Measurements from ENCODE around the gene TMEM171. TPM values are rescaled to one million over a fixed set of nuclear protein-coding genes. Genes with fewer than 3 reads are reported as not detected.
A peak's percentile ranks its signal among the peaks of the same experiment; 100 is the strongest.

The TMEM171 gene
- total RNA-seq, 2 donors from 2014 or later: 0.57 to 0.73 TPM

DNA sequence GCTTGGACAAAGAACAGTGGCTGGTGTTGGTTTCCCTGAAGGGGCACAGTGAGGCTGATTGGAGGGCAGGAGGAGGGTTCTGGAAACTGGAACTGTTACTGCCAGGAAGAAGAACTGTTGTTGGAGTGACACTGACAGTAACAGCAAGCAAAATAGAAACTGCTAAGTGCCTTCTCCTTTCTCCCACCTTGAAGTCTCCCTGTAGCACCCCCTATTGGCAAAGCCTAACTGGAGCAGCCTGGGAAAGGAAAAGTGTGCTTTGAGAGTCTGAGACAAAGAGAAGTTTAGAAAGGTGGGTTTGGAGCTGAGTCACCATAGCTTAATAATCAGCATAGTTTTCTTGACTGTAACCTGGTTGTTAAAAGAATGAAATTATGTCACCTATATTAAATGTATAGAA, 50.1 kb downstream of the TMEM171 start:
- Mint-ChIP-seq H3K36me3 (ENCODE audit: low read depth) (no peaks in the 10 kb centered on the region), H3K4me1 (peaks cover 8% of the 10 kb centered on the region)
- peak; percentile 90 for DNase-seq

DNA sequence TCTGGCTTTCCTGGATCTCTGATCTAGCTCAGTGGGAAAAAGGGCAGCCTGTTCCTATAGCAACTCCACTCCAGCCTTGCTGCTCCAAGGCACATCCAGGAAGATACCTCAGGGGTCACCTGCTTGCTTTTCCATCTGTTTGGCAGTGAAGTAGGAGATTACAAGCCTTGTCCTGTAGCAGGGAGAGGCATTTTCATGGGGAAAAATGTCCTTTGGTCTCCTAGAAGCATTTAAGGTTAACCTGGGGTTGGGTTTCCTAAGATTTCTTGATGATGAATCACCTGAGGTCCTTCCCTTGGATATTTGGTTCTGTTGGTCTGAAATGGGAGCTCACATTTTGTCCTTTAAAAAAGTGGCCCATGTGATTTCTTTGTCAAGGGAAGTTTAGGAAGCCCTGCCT, 51.1 kb downstream of the TMEM171 start:
- no peaks in the 10 kb centered on the region for H3K36me3 ChIP-seq (ENCODE audit: control insufficient read depth, insufficient read depth, low read length)
- no peaks in the 10 kb centered on the region for H3K4me1 ChIP-seq (ENCODE audit: control insufficient read depth, insufficient read depth, low read length)
- no peak overlapping the region for H3K4me3 ChIP-seq (ENCODE audit: low read length)
- H3K9ac ChIP-seq (ENCODE audit: extremely low read depth, low read length, poor library complexity, severe bottlenecking): no peak overlapping the region
- H3K27me3 Mint-ChIP-seq (ENCODE audit: insufficient read depth): no peaks in the 10 kb centered on the region
- H3K4me1 Mint-ChIP-seq: peaks cover 8% of the 10 kb centered on the region
- H3K36me3 Mint-ChIP-seq (ENCODE audit: low read depth): no peaks in the 10 kb centered on the region
- no peak for DNase-seq
- TF ChIP-seq, protein P1, sequence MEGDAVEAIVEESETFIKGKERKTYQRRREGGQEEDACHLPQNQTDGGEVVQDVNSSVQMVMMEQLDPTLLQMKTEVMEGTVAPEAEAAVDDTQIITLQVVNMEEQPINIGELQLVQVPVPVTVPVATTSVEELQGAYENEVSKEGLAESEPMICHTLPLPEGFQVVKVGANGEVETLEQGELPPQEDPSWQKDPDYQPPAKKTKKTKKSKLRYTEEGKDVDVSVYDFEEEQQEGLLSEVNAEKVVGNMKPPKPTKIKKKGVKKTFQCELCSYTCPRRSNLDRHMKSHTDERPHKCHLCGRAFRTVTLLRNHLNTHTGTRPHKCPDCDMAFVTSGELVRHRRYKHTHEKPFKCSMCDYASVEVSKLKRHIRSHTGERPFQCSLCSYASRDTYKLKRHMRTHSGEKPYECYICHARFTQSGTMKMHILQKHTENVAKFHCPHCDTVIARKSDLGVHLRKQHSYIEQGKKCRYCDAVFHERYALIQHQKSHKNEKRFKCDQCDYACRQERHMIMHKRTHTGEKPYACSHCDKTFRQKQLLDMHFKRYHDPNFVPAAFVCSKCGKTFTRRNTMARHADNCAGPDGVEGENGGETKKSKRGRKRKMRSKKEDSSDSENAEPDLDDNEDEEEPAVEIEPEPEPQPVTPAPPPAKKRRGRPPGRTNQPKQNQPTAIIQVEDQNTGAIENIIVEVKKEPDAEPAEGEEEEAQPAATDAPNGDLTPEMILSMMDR (conservative IDR thresholded peaks at IDR 0.05): no peak
- no peak overlapping the region for H3K27ac ChIP-seq (ENCODE audit: low read depth, low read length)
- no peak overlapping the region for H3K27ac Mint-ChIP-seq
- no peaks in the 10 kb centered on the region for H3K9me3 ChIP-seq (ENCODE audit: control insufficient read depth, low read length)
- no peaks in the 10 kb centered on the region for H3K9me3 Mint-ChIP-seq
- no peaks in the 10 kb centered on the region for H3K27me3 ChIP-seq (ENCODE audit: control insufficient read depth, insufficient read depth, low read length, poor library complexity, severe bottlenecking)
- H3K4me3 Mint-ChIP-seq: no peak overlapping the region

More for the DNA sequence above, 50.1 kb downstream of the TMEM171 start:
- no peaks in the 10 kb centered on the region for H3K9me3 Mint-ChIP-seq
- Histone ChIP-seq H3K9ac (ENCODE audit: extremely low read depth, low read length, poor library complexity, severe bottlenecking) (no peak overlapping the region), H3K9me3 (ENCODE audit: control insufficient read depth, low read length) (no peaks in the 10 kb centered on the region), H3K36me3 (ENCODE audit: control insufficient read depth, insufficient read depth, low read length) (no peaks in the 10 kb centered on the region), H3K27ac (ENCODE audit: low read depth, low read length) (no peak overlapping the region), H3K4me3 (ENCODE audit: low read length) (no peak overlapping the region), H3K27me3 (ENCODE audit: control insufficient read depth, insufficient read depth, low read length, poor library complexity, severe bottlenecking) (no peaks in the 10 kb centered on the region), H3K4me1 (ENCODE audit: control insufficient read depth, insufficient read depth, low read length) (no peaks in the 10 kb centered on the region)
- no peaks in the 10 kb centered on the region for H3K27me3 Mint-ChIP-seq (ENCODE audit: insufficient read depth)
- TF ChIP-seq, protein P1 (conservative IDR thresholded peaks at IDR 0.05): peak; percentile 91
- no peak overlapping the region for H3K27ac Mint-ChIP-seq
- H3K4me3 Mint-ChIP-seq: no peak overlapping the region

DNA sequence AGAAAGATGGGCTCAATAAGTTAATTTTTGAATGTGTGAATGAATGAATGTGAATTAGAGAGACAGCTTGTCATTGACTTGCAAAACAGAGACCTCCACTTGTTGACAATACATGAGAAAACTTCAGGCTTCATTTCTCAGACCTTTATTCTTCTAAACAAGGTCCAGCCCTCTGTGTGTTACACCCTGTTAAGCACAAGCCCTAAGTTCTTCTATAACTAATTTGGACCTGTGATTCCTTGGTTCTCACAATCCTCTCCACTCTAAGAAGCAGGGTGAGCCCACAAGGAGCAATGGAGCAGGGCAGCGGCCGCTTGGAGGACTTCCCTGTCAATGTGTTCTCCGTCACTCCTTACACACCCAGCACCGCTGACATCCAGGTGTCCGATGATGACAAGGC, 52.6 kb downstream of the TMEM171 start, which contains the start of gene TMEM174:
TMEM174 (plus strand) TSS at position 243 of the 400 bp plus-strand sequence; CDS start at position 294, 51 bp downstream.
- H3K36me3 Mint-ChIP-seq (ENCODE audit: low read depth): no peaks in the 10 kb centered on the region
- no peak within 1 kb of the TSS for H3K27ac Mint-ChIP-seq
- Histone ChIP-seq H3K36me3 (ENCODE audit: control insufficient read depth, insufficient read depth, low read length) (no peaks in the 10 kb centered on the region), H3K9ac (ENCODE audit: extremely low read depth, low read length, poor library complexity, severe bottlenecking) (no peak within 1 kb of the TSS), H3K27ac (ENCODE audit: low read depth, low read length) (no peak within 1 kb of the TSS), H3K9me3 (ENCODE audit: control insufficient read depth, low read length) (no peaks in the 10 kb centered on the region), H3K4me1 (ENCODE audit: control insufficient read depth, insufficient read depth, low read length) (no peaks in the 10 kb centered on the region), H3K27me3 (ENCODE audit: control insufficient read depth, insufficient read depth, low read length, poor library complexity, severe bottlenecking) (no peaks in the 10 kb centered on the region), H3K4me3 (ENCODE audit: low read length) (no peak within 1 kb of the TSS)
- peaks cover 8% of the 10 kb centered on the region for H3K4me1 Mint-ChIP-seq
- TF ChIP-seq, protein P1 (conservative IDR thresholded peaks at IDR 0.05): no peak
- no peaks in the 10 kb centered on the region for H3K9me3 Mint-ChIP-seq
- no peak within 1 kb of the TSS for H3K4me3 Mint-ChIP-seq
- H3K27me3 Mint-ChIP-seq (ENCODE audit: insufficient read depth): no peaks in the 10 kb centered on the region
- no peak for DNase-seq
- WGBS, 2 experiments (ENCODE audit: insufficient coverage in 1 of 2, insufficient read length in 1 of 2): 92 to 100% methylated on average over 4 to 5 of the region's 5 CpGs

All from endodermal cell (in vitro differentiated cells).